Measurements from ENCODE around the gene GLG1.
"Not testable (repeated sequence)": the region's sequence is repeated elsewhere in the genome, so short reads cannot be mapped to it uniquely, and the experiment has no call there.

The GLG1 gene

GRCh38 chr16:74574146-74574545 lies 32.8 kb downstream of the GLG1 start:
- no peak for DNase-seq

GRCh38 chr16:74573622-74574021 lies 33.3 kb downstream of the GLG1 start:
- peak; percentile 44 for DNase-seq

- DNase-seq: no peak
Measured at GRCh38 chr16:74570412-74571301, 36.3 kb downstream of the GLG1 start.

GRCh38 chr16:74568961-74569631 lies 37.8 kb downstream of the GLG1 start:
- no peak for DNase-seq

- no peak for DNase-seq
Measured at GRCh38 chr16:74567901-74568300, 39.0 kb downstream of the GLG1 start.

GRCh38 chr16:74565378-74565777 lies 41.5 kb downstream of the GLG1 start:
- no peak for DNase-seq

GRCh38 chr16:74564451-74564984 lies 42.4 kb downstream of the GLG1 start:
- no peak for DNase-seq

- DNase-seq: no peak
Measured at GRCh38 chr16:74563828-74564263, 43.1 kb downstream of the GLG1 start.

- DNase-seq: no peak
Measured at GRCh38 chr16:74562117-74562516, 44.8 kb downstream of the GLG1 start.

- no peak for DNase-seq
Measured at GRCh38 chr16:74561626-74562025, 45.3 kb downstream of the GLG1 start.

GRCh38 chr16:74560912-74561311 lies 46.0 kb downstream of the GLG1 start:
- no peak for DNase-seq

- DNase-seq: no peak
Measured at GRCh38 chr16:74558873-74559272, 48.0 kb downstream of the GLG1 start.

GRCh38 chr16:74557275-74557674 lies 49.6 kb downstream of the GLG1 start:
- no peak for DNase-seq

- no peak for DNase-seq
Measured at GRCh38 chr16:74556375-74556922, 50.5 kb downstream of the GLG1 start.

GRCh38 chr16:74552357-74552756 lies 54.6 kb downstream of the GLG1 start:
- not testable (repeated sequence) for DNase-seq

- not testable (repeated sequence) for DNase-seq
Measured at GRCh38 chr16:74550227-74551019, 56.5 kb downstream of the GLG1 start.

- not testable (repeated sequence) for DNase-seq
Measured at GRCh38 chr16:74546112-74546511, 60.8 kb downstream of the GLG1 start.

GRCh38 chr16:74542911-74543578 lies 63.9 kb downstream of the GLG1 start:
- not testable (repeated sequence) for DNase-seq

GRCh38 chr16:74540663-74541062 lies 66.3 kb downstream of the GLG1 start:
- DNase-seq: not testable (repeated sequence)

- DNase-seq: not testable (repeated sequence)
Measured at GRCh38 chr16:74538801-74539200, 68.1 kb downstream of the GLG1 start.

- not testable (repeated sequence) for DNase-seq
Measured at GRCh38 chr16:74537746-74538145, 69.2 kb downstream of the GLG1 start.

- DNase-seq: not testable (repeated sequence)
Measured at GRCh38 chr16:74534650-74535049, 72.3 kb downstream of the GLG1 start.

All from NCI-H2171 (cell line).